Measurements from ENCODE around the gene ACKR2.
"Not testable (repeated sequence)": the region's sequence is repeated elsewhere in the genome, so short reads cannot be mapped to it uniquely, and the experiment has no call there.

The ACKR2 gene

GRCh38 chr3:42801784-42802183 lies 7.5 kb upstream of the ACKR2 start:
- no peak for DNase-seq (ENCODE audit: low spot score)

DNA sequence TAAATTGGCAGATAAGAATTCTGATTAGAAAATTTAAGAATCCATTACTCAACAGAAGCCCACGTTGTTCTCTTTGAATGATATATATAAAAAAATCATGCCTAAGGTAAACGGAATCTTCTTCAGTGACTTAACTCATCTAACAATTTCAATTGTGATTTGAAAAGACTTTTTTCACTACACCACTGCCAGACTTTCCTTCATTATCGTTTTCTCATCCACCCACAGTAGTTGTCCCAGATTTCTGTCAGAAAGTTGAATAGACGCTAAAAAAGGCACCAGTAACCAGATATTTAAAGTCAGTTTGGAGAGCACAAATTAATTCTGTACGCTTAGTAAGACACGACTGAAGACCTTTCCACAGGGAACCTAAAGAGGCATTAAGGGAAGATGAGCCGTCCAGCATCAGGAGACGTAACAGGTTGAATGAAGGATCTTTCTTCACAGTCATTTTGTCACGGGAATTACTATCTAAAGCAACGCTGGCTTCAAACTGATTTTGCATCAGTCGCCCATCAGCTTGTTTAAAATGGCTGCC lies 6.3 kb upstream of the ACKR2 start:
- DNase-seq (ENCODE audit: low spot score), result no peak

DNA sequence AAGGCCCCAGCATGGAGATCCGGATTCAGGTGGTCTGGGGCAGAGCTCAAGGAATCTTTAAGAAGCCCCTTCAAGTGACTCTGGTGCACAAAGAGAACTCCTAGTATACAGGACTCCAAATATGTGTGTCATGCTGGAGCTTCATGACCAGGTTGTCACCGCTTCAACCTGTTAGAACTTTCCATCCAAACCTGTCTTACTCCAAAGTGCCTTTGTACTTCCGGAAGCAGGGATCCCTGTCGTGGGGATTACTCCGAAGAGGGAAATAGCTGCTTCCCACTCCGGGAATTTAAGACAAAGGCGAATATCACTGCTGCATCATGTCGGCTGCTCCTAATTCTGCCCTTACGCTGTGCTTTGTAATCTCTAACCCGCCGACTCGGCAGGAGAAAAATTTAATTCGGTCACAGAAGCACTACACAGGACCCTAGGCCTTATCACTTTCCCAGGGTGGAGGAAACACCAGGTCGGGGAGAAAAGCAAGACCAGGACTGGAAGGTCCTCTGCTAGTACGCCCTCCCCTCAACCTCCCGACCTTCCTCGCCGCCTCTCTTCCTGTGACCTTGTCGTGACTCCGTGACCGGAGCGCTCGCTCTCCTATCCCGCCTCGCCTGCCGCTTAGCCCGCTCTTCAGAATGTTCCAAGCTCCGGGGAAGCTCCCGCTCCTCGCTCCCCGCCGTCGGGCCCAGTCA lies 5.7 kb upstream of the ACKR2 start:
- peak; percentile 19 for DNase-seq (ENCODE audit: low spot score)

- DNase-seq (ENCODE audit: low spot score), result peak; percentile 94
Measured at GRCh38 chr3:42804106-42804830, 5.0 kb upstream of the ACKR2 start, which contains the start of gene HIGD1A. Gene HIGD1A, minus strand, starts transcription at chr3:42804490. Its CDS starts 10,237 bp downstream, at chr3:42794253.

- no peak for DNase-seq (ENCODE audit: low spot score)
Measured at GRCh38 chr3:42804831-42805132, 4.5 kb upstream of the ACKR2 start.

GRCh38 chr3:42805141-42805821 lies 4.0 kb upstream of the ACKR2 start:
- no peak for DNase-seq (ENCODE audit: low spot score)

DNA sequence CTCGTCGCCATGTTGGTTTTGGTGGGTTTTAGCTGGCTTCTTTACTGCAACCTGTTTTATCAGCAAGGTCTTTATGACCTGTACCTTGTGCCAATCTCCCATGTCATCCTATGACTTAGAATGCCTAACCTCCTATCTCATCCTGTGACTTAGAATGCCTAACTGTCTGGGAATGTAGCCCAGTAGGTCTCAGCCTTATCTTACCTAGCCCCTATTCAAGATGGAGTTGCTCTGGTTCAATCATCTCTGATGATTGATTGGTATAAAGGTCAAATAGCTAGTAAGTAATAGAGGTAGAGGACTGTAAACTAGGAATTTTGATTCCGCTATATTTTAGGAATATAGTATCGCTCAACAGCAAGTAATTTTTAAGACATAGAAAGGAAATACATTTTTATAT lies 1.3 kb upstream of the ACKR2 start:
- no peak for DNase-seq (ENCODE audit: low spot score)

DNA sequence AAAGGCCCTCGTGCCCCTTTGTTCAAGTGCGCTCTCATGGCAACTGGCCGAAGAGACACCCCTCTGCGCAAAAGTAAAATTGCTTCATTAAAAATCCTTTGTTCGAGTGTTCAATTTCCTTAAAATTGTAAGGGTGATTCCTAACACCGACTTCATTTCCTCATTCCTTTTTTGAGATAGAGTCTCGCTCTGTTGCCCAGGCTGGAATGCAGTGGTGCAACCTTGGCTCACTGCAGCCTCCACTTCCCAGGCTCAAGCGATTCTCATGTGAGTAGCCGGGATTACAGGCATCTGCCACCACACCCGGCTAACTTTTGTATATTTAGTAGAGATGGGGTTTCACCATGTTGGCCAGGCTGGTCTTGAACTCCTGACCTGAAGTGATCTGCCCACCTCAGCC lies 1.5 kb downstream of the ACKR2 start:
- DNase-seq (ENCODE audit: low spot score), result not testable (repeated sequence)

DNA sequence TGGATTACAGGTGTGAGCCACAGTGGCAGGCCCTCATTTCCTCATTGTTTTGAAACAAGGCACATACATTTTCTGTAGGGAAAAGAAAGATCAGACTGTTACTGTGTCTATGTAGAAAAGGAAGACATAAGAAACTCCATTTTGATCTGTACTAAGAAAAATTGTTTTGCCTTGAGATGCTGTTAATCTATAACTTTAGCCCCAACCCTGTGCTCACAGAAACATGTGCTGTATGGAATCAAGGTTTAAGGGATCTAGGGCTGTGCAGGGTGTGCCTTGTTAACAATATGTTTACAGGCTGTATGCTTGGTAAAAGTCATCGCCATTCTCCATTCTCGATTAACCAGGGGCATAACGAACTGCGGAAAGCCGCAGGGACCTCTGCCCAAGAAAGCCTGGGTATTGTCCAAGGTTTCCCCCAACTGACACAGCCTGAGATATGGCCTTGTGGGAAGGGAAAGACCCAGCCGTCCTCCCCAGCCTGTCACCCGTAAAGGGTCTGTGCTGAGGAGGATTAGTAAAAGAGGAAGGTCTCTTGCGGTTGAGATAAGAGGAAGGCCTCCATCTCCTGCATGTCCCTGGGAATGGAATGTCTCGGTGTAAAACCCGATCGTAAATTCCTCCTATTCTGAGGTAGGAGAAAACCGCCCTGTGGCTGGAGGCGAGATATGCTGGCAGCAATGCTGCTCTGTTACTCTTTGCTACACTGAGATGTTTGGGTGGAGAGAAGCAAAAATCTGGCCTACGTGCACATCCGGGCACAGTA lies 2.1 kb downstream of the ACKR2 start:
- DNase-seq (ENCODE audit: low spot score), result not testable (repeated sequence)

DNA sequence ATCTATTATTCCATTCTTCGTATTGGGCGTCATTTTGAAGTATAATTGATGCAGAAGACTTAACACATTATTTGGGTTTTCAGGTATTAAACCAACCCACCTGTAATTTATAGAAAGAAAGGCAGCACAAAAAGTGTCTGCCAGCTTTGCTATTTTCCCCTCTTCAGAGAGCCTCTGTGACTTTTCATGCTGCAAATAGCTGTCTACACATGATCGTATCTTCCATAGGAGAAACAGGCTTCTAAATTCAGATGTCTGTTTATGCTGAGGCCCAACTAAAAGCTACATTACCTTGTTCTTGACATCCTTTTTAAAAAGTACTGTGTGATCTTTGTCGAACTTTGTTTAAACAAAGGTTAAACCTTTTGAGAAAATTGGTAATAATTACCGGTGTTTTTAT lies 5.0 kb downstream of the ACKR2 start:
- DNase-seq (ENCODE audit: low spot score), result no peak

DNA sequence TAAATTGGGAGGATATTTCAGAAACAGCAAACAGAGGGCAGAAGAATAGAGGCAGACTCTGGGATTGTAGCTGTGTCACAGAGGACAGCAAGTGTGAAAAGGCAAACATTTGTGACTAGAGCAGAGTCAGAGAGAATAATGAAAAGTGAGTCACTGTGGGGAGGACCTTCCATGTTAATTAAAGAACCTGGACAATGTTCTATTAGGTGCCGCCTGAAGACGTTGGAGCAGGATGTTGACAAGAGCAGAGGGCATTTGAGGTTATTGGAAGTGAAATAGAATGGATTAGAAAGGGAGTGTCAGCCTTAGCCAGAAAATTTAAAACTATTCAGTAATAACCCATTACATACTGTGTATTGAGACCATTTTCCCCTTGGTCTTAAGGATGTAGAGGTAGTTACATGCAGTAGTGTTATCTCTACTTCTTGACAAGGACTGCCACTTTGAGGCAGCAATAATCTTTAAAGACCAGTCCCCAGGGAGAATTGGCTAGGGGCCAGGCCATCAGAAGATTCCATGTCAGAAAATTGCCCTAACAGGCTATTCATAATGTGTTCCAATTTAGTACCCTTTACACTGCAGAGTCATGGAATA lies 5.8 kb downstream of the ACKR2 start:
- no peak for DNase-seq (ENCODE audit: low spot score)

DNA sequence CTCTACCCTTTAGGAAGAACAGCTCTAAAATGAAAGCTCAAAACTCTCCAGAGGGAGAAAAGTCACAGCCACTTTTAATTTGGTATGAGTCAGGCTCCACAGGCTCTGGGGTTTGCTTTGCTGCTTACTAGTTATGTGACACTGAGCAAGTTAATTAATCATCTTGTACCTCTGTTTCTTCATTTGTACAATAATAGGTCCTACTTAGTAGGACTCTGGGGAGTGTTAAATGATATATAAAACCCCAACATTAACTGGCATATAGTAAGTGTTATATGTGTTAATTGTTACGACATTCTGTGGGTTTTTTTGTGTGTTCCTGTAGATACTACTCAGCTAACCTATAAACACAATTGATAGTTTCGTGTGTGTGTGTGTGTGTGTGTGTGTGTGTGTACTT lies 6.6 kb downstream of the ACKR2 start:
- no peak for DNase-seq (ENCODE audit: low spot score)

GRCh38 chr3:42819351-42819965 lies 10.2 kb downstream of the ACKR2 start:
- DNase-seq (ENCODE audit: low spot score), result no peak

DNA sequence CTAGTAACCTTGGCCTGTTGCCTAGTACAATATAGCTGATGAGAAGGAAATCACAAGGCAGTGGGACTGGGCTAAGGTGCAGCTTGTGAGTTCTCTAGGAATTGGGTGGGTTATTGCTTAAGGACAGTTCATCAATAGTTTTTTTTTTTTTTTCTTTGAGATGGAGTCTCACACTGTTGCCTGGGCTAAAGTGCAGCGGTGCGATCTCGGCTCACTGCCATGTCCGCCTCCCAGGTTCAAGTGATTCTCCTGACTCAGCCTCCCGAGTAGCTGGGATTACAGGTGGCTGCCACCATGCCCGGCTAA lies 11.5 kb downstream of the ACKR2 start:
- no peak for DNase-seq (ENCODE audit: low spot score)

GRCh38 chr3:42822828-42823227 lies 13.6 kb downstream of the ACKR2 start:
- DNase-seq (ENCODE audit: low spot score), result no peak

GRCh38 chr3:42823351-42823750 lies 14.1 kb downstream of the ACKR2 start:
- no peak for DNase-seq (ENCODE audit: low spot score)

- DNase-seq (ENCODE audit: low spot score), result no peak
Measured at GRCh38 chr3:42826141-42826540, 16.9 kb downstream of the ACKR2 start.

GRCh38 chr3:42827023-42827422 lies 17.8 kb downstream of the ACKR2 start:
- no peak for DNase-seq (ENCODE audit: low spot score)

DNA sequence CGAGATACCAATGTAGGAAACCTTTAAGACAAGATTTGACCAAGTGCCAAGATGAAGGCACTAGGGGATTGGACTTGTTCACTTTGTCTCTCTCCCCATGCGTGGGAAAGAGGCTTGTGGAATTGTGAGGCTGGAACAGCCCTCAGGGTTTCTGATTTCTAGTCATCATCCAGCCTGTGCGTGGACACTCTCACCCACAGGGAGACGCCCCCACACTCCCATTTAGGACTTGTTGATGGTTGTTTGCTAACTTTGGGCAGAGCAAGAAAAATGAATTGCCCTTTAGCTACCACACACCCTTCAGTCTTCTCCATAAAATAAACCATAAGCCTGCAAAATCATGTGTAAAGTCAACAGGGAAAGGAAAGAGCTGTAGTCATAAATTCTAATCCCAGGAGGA lies 18.4 kb downstream of the ACKR2 start:
- DNase-seq (ENCODE audit: low spot score), result no peak

- DNase-seq (ENCODE audit: low spot score), result no peak
Measured at GRCh38 chr3:42829083-42829627, 19.9 kb downstream of the ACKR2 start.

Data from CD4-positive, alpha-beta T cell treated with Interleukin-2 at 100 ng/mL for 4 hours (primary cell).